GM12878 (cell line): Measurements from ENCODE around the gene FLNC. TPM values are rescaled to one million over a fixed set of nuclear protein-coding genes. Genes with fewer than 3 reads are reported as not detected.

Source experiments
- ATAC-seq: fragments of 200-7000 bp; cut with Tn5 transposase; 3 replicates; pipeline ENCODE4 v1.9.1; 2020; ENCODE audit warnings: mild to moderate bottlenecking, moderate library complexity
- BruUV-seq: library from RNA; stranded (reverse); fragments of 400-500 nt; replicated peaks from 2 replicates; lab custom pipeline; 2021; lab: Mats Ljungman, UMichigan
- CTCF ChIA-PET: fragments of 300-600 bp; sonication (Branson Sonifier 250); formaldehyde crosslinking; extraction: SDS; loops from one replicate; lab custom pipeline; 2021; ENCODE audit warnings: inconsistent platforms; lab: Yijun Ruan, JAX
- POLR2A ChIA-PET: fragments of 350-600 bp; formaldehyde crosslinking; extraction: SDS; loops from one replicate; lab custom pipeline; 2021; ENCODE audit warnings: inconsistent platforms; lab: Charles Lee
- RAD21 ChIA-PET: fragments of 300-600 bp; sonication (Branson Sonifier 250); formaldehyde crosslinking; loops from one replicate; lab custom pipeline; 2023; ENCODE audit warnings: antibody characterized with exemption; ENCODE audit not compliant: unreplicated experiment; lab: Charles Lee
- SMC1A ChIA-PET: fragments of 300-600 bp; sonication (Branson Sonifier 250); formaldehyde crosslinking; loops from one replicate; lab custom pipeline; 2023; ENCODE audit not compliant: unreplicated experiment, uncharacterized antibody; lab: Charles Lee
- DNase-seq: peaks from one replicate; pipeline ENCODE4 v3.0.0-alpha.2; 2011; ENCODE audit warnings: low read depth, low spot score
- FAIRE-seq: peaks from 3 replicates; lab custom pipeline; 2011; peaks lifted over from hg19 to GRCh38; lab: Jason Lieb, UNC
- H2AFZ ChIP-seq: 2 replicates; pipeline ENCODE4 v1.6.0; 2011; ENCODE audit warnings: low read depth, low read length, control low read depth; ENCODE audit not compliant: control insufficient read depth
- H3K27ac ChIP-seq: 2 replicates; pipeline ENCODE4 v1.5.1; 2011; ENCODE audit warnings: control low read depth; ENCODE audit not compliant: control insufficient read depth, insufficient read depth
- H3K27me3 ChIP-seq, 2 experiments: replicated peaks in 1 of 2; 2 replicates each; pipeline versions ENCODE4 v1.6.0 to v1.6.1; 2011; ENCODE audit warnings: low read length in 1 of 2; ENCODE audit not compliant: control insufficient read depth in 2 of 2, insufficient read depth in 2 of 2
- H3K36me3 ChIP-seq, 2 experiments: 2 replicates each; pipeline ENCODE4 v1.5.1; 2011; ENCODE audit warnings: low read length in 1 of 2; ENCODE audit not compliant: control insufficient read depth in 2 of 2, insufficient read depth in 2 of 2
- H3K4me1 ChIP-seq: 2 replicates; pipeline ENCODE4 v1.6.1; 2011; ENCODE audit warnings: mild to moderate bottlenecking, low read length, moderate library complexity, mixed read lengths; ENCODE audit not compliant: control insufficient read depth, insufficient read depth
- H3K4me2 ChIP-seq: 2 replicates; pipeline ENCODE4 v1.6.0; 2011; ENCODE audit warnings: control low read depth; ENCODE audit not compliant: control insufficient read depth, insufficient read depth
- H3K4me3 ChIP-seq: fragments of 200-600 bp; sonication (generic); 2 replicates; pipeline ENCODE4 v1.5.1; 2016
- H3K79me2 ChIP-seq: 2 replicates; pipeline ENCODE4 v1.6.0; 2011; ENCODE audit warnings: low read length; ENCODE audit not compliant: control insufficient read depth, insufficient read depth
- H3K9ac ChIP-seq: 2 replicates; pipeline ENCODE4 v1.8.0; 2011; ENCODE audit warnings: low read length, control low read depth, mixed read lengths; ENCODE audit not compliant: control insufficient read depth, insufficient read depth
- H3K9me3 ChIP-seq: replicated peaks from 3 replicates; pipeline ENCODE4 v1.5.1; 2011; ENCODE audit warnings: mild to moderate bottlenecking, low read length; ENCODE audit not compliant: control insufficient read depth, insufficient read depth
- H4K20me1 ChIP-seq: 2 replicates; pipeline ENCODE4 v1.6.0; 2011; ENCODE audit not compliant: control insufficient read depth, insufficient read depth
- CREB1 ChIP-seq: IDR thresholded peaks from 2 replicates; pipeline ENCODE4 v1.6.1; 2012; ENCODE audit warnings: low read depth, mild to moderate bottlenecking, inconsistent platforms
- ETV6 ChIP-seq, 2 experiments: fragments of 450-650 bp in 1 of 2; IDR thresholded peaks in 1 of 2; conservative IDR thresholded peaks in 1 of 2; 2 replicates each; pipeline ENCODE4 v1.6.1; 2014; ENCODE audit warnings: antibody characterized with exemption in 1 of 2, borderline replicate concordance in 1 of 2, low read depth in 1 of 2, mild to moderate bottlenecking in 1 of 2, moderate library complexity in 1 of 2
- HDGF ChIP-seq: fragments of 450-650 bp; IDR thresholded peaks from 2 replicates; pipeline ENCODE4 v1.6.1; 2016; ENCODE audit warnings: antibody characterized with exemption
- LARP7 ChIP-seq: fragments of 450-650 bp; IDR thresholded peaks from 2 replicates; pipeline ENCODE4 v1.6.1; 2017; ENCODE audit warnings: mild to moderate bottlenecking
- MTA3 ChIP-seq: IDR thresholded peaks from 2 replicates; pipeline ENCODE4 v1.6.1; 2012; ENCODE audit warnings: low read length, inconsistent platforms, borderline replicate concordance
- NR2F1 ChIP-seq: fragments of 450-650 bp; conservative IDR thresholded peaks from 2 replicates; pipeline ENCODE4 v1.6.1; 2017; ENCODE audit warnings: mild to moderate bottlenecking
- STAT3 ChIP-seq: IDR thresholded peaks from 2 replicates; pipeline ENCODE4 v1.6.1; 2011; ENCODE audit warnings: low read depth, low read length, improper control_type of control experiment
- WGBS: methylation state at CpG from one replicate; pipeline ENCODE4 v1.1.6; 2016; ENCODE audit warnings: low lambda C conversion rate; ENCODE audit not compliant: insufficient replicate concordance, insufficient coverage; ENCODE audit errors: missing lambda C conversion rate; 5-methylcytosine and 5-hydroxymethylcytosine counted together
- in situ Hi-C: fragments of 300-500 bp; cut with MboI; formaldehyde crosslinking; loops from 9 replicates; pipeline ENCODE4 v1.14.3; 2018; ENCODE audit warnings: mixed read lengths
- intact Hi-C: fragments of 100-400 bp; cut with micrococcal nuclease; formaldehyde crosslinking; loops from one replicate; pipeline ENCODE4 v1.14.2; 2022; ENCODE audit not compliant: unreplicated experiment
- polyA plus RNA-seq, 11 experiments: library from polyadenylated mRNA; depleted of rRNA in 4 of 11; unstranded in 6 of 11; stranded (reverse) in 5 of 11; fragments of >200 nt; fragmentation: Nextera tagmentation in 4 of 11; fragmentation: Illumina TruSeq in 1 of 11; extraction: Ambion mirVana in 4 of 11; extraction: Trizol in 1 of 11; gene quantifications; 1 replicate in 1 of 11; 2 replicates in 10 of 11; pipeline versions ENCODE4 v1.2.1 to v1.2.3, GENCODE V29; 2011 to 2016; ENCODE audit warnings: inconsistent platforms in 2 of 11, missing spikeins in 2 of 11, low read depth in 1 of 11
- total RNA-seq, 4 experiments: library from RNA; depleted of rRNA in 3 of 4; stranded (reverse); fragments of >200 nt in 3 of 4; fragmentation: Illumina TruSeq in 1 of 4; extraction: Trizol in 1 of 4; gene quantifications; 2 replicates each; pipeline versions ENCODE4 v1.2.1 to v1.2.3, GENCODE V29; 2013 to 2021
- TF ChIP-seq, protein P1 (sequence below): IDR thresholded peaks from 2 replicates; pipeline ENCODE4 v1.6.1; 2012; ENCODE audit warnings: mild to moderate bottlenecking, low read depth, low read length

Gene FLNC
- total and polyA plus RNA-seq, 10 of the 15 experiments (the other 5 are each of a cell fraction or from before 2014, with no cell fraction given) = 0.01 to 0.21 (median 0.06) TPM; not detected in 3

DNA sequence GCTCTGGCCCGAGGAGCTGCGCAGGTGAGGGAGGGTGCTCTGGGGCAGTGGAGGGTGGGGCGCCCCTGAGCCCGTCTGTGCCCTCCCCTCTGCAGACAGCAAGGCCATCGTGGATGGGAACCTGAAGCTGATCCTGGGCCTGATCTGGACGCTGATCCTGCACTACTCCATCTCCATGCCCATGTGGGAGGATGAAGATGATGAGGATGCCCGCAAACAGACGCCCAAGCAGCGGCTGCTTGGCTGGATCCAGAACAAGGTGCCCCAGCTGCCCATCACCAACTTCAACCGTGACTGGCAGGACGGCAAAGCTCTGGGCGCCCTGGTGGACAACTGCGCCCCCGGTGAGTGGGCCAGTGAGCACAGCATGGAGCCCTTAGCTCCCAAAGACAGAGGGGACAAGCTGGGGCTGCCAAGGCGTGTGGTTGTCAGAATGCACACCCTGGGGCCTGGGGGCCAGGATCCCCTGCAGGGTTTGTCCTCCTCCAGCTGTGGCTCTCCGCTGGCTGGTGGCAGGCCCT is 5.1 kb downstream of the FLNC start:
- H3K79me2 ChIP-seq = no peaks in the 10 kb centered on the region
- TF ChIP-seq ETV6 (conservative IDR thresholded peaks at IDR 0.05 in 1 of 2, IDR thresholded peaks at IDR 0.05 in 1 of 2; ENCODE audit: borderline replicate concordance in 1 of 2, low read depth in 1 of 2) (no peak), HDGF (no peak), NR2F1 (no peak), CREB1 (no peak), LARP7 (no peak), MTA3 (no peak), STAT3 (no peak)
- TF ChIP-seq, protein P1, sequence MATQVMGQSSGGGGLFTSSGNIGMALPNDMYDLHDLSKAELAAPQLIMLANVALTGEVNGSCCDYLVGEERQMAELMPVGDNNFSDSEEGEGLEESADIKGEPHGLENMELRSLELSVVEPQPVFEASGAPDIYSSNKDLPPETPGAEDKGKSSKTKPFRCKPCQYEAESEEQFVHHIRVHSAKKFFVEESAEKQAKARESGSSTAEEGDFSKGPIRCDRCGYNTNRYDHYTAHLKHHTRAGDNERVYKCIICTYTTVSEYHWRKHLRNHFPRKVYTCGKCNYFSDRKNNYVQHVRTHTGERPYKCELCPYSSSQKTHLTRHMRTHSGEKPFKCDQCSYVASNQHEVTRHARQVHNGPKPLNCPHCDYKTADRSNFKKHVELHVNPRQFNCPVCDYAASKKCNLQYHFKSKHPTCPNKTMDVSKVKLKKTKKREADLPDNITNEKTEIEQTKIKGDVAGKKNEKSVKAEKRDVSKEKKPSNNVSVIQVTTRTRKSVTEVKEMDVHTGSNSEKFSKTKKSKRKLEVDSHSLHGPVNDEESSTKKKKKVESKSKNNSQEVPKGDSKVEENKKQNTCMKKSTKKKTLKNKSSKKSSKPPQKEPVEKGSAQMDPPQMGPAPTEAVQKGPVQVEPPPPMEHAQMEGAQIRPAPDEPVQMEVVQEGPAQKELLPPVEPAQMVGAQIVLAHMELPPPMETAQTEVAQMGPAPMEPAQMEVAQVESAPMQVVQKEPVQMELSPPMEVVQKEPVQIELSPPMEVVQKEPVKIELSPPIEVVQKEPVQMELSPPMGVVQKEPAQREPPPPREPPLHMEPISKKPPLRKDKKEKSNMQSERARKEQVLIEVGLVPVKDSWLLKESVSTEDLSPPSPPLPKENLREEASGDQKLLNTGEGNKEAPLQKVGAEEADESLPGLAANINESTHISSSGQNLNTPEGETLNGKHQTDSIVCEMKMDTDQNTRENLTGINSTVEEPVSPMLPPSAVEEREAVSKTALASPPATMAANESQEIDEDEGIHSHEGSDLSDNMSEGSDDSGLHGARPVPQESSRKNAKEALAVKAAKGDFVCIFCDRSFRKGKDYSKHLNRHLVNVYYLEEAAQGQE = no peak
- H3K4me3 ChIP-seq = no peak overlapping the region
- CTCF ChIA-PET = interaction anchor here (0.7 to 1.4 kb wide), 2 partner anchors 49 to 255 kb away, joined by 3 to 5 read pairs; no protein-coding TSS in a partner anchor
- H3K4me1 ChIP-seq = peaks cover 8% of the 10 kb centered on the region
- peaks cover 3 to 6% of the 10 kb centered on the region in 2 experiments; a peak in 3 of 4 replicates for H3K27me3 ChIP-seq
- H3K9ac ChIP-seq = no peak overlapping the region
- in situ Hi-C loops = no loop called here
- no peak overlapping the region for H3K4me2 ChIP-seq
- H3K27ac ChIP-seq = no peak overlapping the region
- no peak for ATAC-seq
- DNase-seq = no peak
- SMC1A ChIA-PET = no interaction called here
- no peaks in the 10 kb centered on the region for H3K9me3 ChIP-seq
- H2AFZ ChIP-seq = no peak overlapping the region
- no peak for FAIRE-seq
- no TSS peak for BruUV-seq
- H3K36me3 ChIP-seq = no peaks in the 10 kb centered on the region
- intact Hi-C loops = no loop called here
- POLR2A ChIA-PET = no interaction called here
- RAD21 ChIA-PET = no interaction called here
- WGBS = 64% methylated on average over 15 of the region's 16 CpGs
- H4K20me1 ChIP-seq = no peaks in the 10 kb centered on the region
